ENCODE data around the gene PCNX2.

Gene PCNX2

GRCh38 chr1:233224311-233224710 lies 71.2 kb downstream of the PCNX2 start:
- DNase-seq: no peak

- no peak for DNase-seq
Observed at GRCh38 chr1:233217832-233218231, 77.7 kb downstream of the PCNX2 start.

GRCh38 chr1:233216009-233216408 lies 79.5 kb downstream of the PCNX2 start:
- no peak for DNase-seq

GRCh38 chr1:233215135-233215760 lies 80.3 kb downstream of the PCNX2 start:
- no peak for DNase-seq

GRCh38 chr1:233211595-233211994 lies 83.9 kb downstream of the PCNX2 start:
- no peak for DNase-seq

- no peak for DNase-seq
Observed at GRCh38 chr1:233211106-233211505, 84.4 kb downstream of the PCNX2 start.

GRCh38 chr1:233209481-233209880 lies 86.0 kb downstream of the PCNX2 start:
- DNase-seq: no peak

GRCh38 chr1:233208687-233209086 lies 86.8 kb downstream of the PCNX2 start:
- DNase-seq: no peak

- no peak for DNase-seq
Observed at GRCh38 chr1:233197940-233198339, 97.6 kb downstream of the PCNX2 start.

GRCh38 chr1:233193741-233194140 lies 101.8 kb downstream of the PCNX2 start:
- no peak for DNase-seq

GRCh38 chr1:233190987-233191386 lies 104.5 kb downstream of the PCNX2 start:
- no peak for DNase-seq

- no peak for DNase-seq
Observed at GRCh38 chr1:233189526-233189925, 106.0 kb downstream of the PCNX2 start.

GRCh38 chr1:233188061-233188460 lies 107.5 kb downstream of the PCNX2 start:
- no peak for DNase-seq

- DNase-seq: no peak
Observed at GRCh38 chr1:233183226-233184020, 112.1 kb downstream of the PCNX2 start.

GRCh38 chr1:233182587-233182986 lies 112.9 kb downstream of the PCNX2 start:
- no peak for DNase-seq

- DNase-seq: no peak
Observed at GRCh38 chr1:233180641-233181364, 114.7 kb downstream of the PCNX2 start.

- peak; percentile 84 for DNase-seq
Observed at GRCh38 chr1:233179638-233180037, 115.9 kb downstream of the PCNX2 start.

GRCh38 chr1:233172201-233172600 lies 123.3 kb downstream of the PCNX2 start:
- peak; percentile 62 for DNase-seq

- no peak for DNase-seq
Observed at GRCh38 chr1:233170741-233171140, 124.8 kb downstream of the PCNX2 start.

- no peak for DNase-seq
Observed at GRCh38 chr1:233168384-233168783, 127.1 kb downstream of the PCNX2 start.

- peak; percentile 63 for DNase-seq
Observed at GRCh38 chr1:233166896-233167295, 128.6 kb downstream of the PCNX2 start.

GRCh38 chr1:233163696-233164095 lies 131.8 kb downstream of the PCNX2 start:
- no peak for DNase-seq

GRCh38 chr1:233158322-233158721 lies 137.2 kb downstream of the PCNX2 start:
- DNase-seq: no peak

- DNase-seq: no peak
Observed at GRCh38 chr1:233157245-233157644, 138.3 kb downstream of the PCNX2 start.
